Body of pancreas (tissue), 4 donors: ENCODE measurements around the gene COQ3.

Experiments
- POLR2A ChIP-seq, 3 donors: fragments of 450-650 bp; IDR thresholded peaks; one replicate each; pipeline ENCODE4 v1.6.1; 2016; ENCODE audit warnings: antibody characterized with exemption in 3 of 3, mild to moderate bottlenecking in 2 of 3
- TF ChIP-seq, protein P1 (sequence below), 7 experiments: fragments of 450-650 bp in 4 of 7; fragments of 200-600 bp in 3 of 7; sonication (generic) in 3 of 7; IDR thresholded peaks; one replicate each; pipeline ENCODE4 v1.5.1; 2016 to 2019; ENCODE audit warnings: antibody characterized with exemption in 7 of 7

DNA sequence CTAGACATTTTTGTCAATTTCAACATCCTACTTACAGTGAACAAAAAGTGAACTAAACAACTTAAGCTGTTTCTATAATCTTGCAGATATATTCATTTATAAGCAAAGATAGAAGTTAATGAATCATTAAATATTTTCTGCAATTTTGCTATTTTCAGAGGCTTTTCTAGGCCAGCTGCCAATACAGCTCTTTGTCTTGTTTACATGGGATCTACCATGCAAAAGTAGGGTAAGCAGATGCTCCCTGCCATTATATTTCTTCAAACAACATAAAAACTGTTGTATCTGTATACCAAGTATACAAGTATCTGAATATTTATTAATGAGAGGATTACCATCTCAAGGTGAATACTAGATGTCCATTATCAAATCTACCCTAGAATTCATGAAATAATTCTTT is 15.7 kb upstream of the COQ3 start:
- TF ChIP-seq, protein P1, sequence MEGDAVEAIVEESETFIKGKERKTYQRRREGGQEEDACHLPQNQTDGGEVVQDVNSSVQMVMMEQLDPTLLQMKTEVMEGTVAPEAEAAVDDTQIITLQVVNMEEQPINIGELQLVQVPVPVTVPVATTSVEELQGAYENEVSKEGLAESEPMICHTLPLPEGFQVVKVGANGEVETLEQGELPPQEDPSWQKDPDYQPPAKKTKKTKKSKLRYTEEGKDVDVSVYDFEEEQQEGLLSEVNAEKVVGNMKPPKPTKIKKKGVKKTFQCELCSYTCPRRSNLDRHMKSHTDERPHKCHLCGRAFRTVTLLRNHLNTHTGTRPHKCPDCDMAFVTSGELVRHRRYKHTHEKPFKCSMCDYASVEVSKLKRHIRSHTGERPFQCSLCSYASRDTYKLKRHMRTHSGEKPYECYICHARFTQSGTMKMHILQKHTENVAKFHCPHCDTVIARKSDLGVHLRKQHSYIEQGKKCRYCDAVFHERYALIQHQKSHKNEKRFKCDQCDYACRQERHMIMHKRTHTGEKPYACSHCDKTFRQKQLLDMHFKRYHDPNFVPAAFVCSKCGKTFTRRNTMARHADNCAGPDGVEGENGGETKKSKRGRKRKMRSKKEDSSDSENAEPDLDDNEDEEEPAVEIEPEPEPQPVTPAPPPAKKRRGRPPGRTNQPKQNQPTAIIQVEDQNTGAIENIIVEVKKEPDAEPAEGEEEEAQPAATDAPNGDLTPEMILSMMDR (IDR thresholded peaks at IDR 0.05) = no peak
- TF ChIP-seq POLR2A (IDR thresholded peaks at IDR 0.05) = no peak
